Stimulated activated effector memory CD8-positive, alpha-beta T cell treated with anti-CD3 and anti-CD28 coated beads, Interleukin-12 subunit alpha, Interleukin-12 subunit beta, amount 100 ng/mL, for 72 hours (primary cell): ENCODE results near the gene PLPP4.

ENCODE experiments used
- ATAC-seq: fragments of 150-1000 bp; cut with Tn5 transposase; 2 replicates; pipeline ENCODE4 v1.10.0; 2021
- DNase-seq, 2 donors: peaks; one replicate each; pipeline ENCODE4 v3.0.0; 2021 to 2022; ENCODE audit warnings: low spot score in 2 of 2
- H3K27ac Mint-ChIP-seq: one replicate; pipeline ENCODE4 v1.8.0; 2022; ENCODE audit warnings: mild to moderate bottlenecking, mixed read lengths
- H3K36me3 Mint-ChIP-seq: one replicate; pipeline ENCODE4 v1.8.0; 2022; ENCODE audit warnings: mild to moderate bottlenecking, mixed read lengths
- H3K4me1 Mint-ChIP-seq: one replicate; pipeline ENCODE4 v1.8.0; 2022; ENCODE audit warnings: mixed read lengths
- H3K4me3 Mint-ChIP-seq: one replicate; pipeline ENCODE4 v1.8.0; 2022; ENCODE audit warnings: mild to moderate bottlenecking, mixed read lengths
- H3K9me3 Mint-ChIP-seq: one replicate; pipeline ENCODE4 v1.8.0; 2022; ENCODE audit warnings: mixed read lengths

PLPP4 gene

GRCh38 chr10:120607710-120608703 lies 151.0 kb downstream of the PLPP4 start:
- Mint-ChIP-seq H3K4me1 (no peaks in the 10 kb centered on the region), H3K9me3 (peaks cover 3% of the 10 kb centered on the region), H3K27ac (no peak overlapping the region), H3K36me3 (no peaks in the 10 kb centered on the region), H3K4me3 (no peak overlapping the region)
- no peak for ATAC-seq
- no peak for DNase-seq

GRCh38 chr10:120609006-120609405 lies 152.0 kb downstream of the PLPP4 start:
- Mint-ChIP-seq H3K36me3 (no peaks in the 10 kb centered on the region), H3K4me1 (no peaks in the 10 kb centered on the region), H3K4me3 (no peak overlapping the region), H3K9me3 (peaks cover 3% of the 10 kb centered on the region), H3K27ac (no peak overlapping the region)
- no peak for ATAC-seq
- no peak for DNase-seq

DNA sequence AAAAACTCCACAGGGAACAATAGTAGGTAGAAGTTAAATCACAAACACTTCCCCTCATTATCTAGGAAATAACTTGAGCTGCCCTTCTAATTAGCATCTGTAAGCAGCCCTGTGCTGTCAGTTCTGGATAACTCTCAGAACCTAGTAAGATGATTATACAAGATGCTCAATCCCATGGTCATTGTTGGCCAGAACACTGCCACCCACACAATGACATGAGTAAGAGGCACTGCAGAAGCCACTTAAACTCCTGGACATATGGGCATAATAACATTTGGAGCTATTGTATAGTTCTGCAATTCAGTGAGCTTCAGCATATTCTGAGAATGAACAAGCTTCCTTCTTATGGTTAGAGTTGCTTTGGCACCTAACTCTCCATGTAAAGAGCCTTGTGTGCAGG lies 153.8 kb downstream of the PLPP4 start:
- Mint-ChIP-seq H3K36me3 (no peaks in the 10 kb centered on the region), H3K4me1 (no peaks in the 10 kb centered on the region), H3K4me3 (no peak overlapping the region), H3K27ac (no peak overlapping the region), H3K9me3 (peaks cover 3% of the 10 kb centered on the region)
- DNase-seq (no peak), ATAC-seq (no peak)

DNA sequence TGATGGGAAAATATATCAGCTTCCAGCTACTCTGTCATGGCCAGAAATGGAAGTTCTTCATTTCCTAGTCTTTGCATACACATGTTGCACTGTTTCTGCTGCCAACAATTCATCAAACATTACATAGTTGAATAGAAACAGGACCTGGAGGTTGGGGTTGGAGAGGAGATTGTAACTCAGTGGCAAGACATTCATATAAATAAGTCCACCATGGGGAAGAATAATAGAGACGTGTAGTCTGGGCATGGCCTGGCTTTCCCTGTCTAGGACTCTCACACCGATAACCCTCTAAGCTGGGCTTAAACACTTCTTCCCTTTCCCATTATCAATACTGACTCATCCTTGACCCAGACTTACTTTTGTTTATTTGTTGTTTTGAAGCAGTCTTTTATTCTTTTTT lies 155.7 kb downstream of the PLPP4 start:
- H3K27ac Mint-ChIP-seq: no peak overlapping the region
- DNase-seq (no peak), ATAC-seq (no peak)
- no peaks in the 10 kb centered on the region for H3K4me1 Mint-ChIP-seq
- peaks cover 11% of the 10 kb centered on the region for H3K9me3 Mint-ChIP-seq
- H3K4me3 Mint-ChIP-seq: no peak overlapping the region
- H3K36me3 Mint-ChIP-seq: no peaks in the 10 kb centered on the region

DNA sequence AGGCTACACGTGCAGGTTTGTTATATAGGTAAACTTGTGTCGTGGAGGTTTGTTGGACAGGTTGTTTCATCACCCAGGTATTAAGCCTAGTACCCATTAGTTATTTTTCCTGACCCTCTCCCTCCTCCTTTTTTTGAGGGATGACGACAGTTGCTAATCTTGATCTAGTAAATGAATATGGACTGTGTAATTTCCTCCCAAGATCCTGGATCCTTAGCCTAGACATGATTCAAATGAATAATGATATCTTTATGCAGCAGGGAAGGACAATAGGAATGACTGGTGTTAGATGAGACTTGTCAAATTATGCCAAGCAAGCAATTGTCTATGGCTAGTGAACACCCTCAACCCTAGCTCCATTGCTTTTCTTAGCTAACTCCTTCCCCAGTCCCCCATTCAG lies 156.2 kb downstream of the PLPP4 start:
- Mint-ChIP-seq H3K27ac (no peak overlapping the region), H3K4me1 (no peaks in the 10 kb centered on the region), H3K4me3 (no peak overlapping the region), H3K36me3 (no peaks in the 10 kb centered on the region), H3K9me3 (peaks cover 12% of the 10 kb centered on the region)
- no peak for ATAC-seq
- no peak for DNase-seq

- ATAC-seq: no peak
- H3K27ac Mint-ChIP-seq: no peak overlapping the region
- no peaks in the 10 kb centered on the region for H3K36me3 Mint-ChIP-seq
- no peaks in the 10 kb centered on the region for H3K4me1 Mint-ChIP-seq
- DNase-seq: no peak
- no peak overlapping the region for H3K4me3 Mint-ChIP-seq
- H3K9me3 Mint-ChIP-seq: peaks cover 12% of the 10 kb centered on the region
These were observed 157.7 kb downstream of the PLPP4 start for GRCh38 chr10:120614680-120615079.

- no peaks in the 10 kb centered on the region for H3K36me3 Mint-ChIP-seq
- no peak for ATAC-seq
- H3K9me3 Mint-ChIP-seq: peaks cover 12% of the 10 kb centered on the region
- DNase-seq: no peak
- no peak overlapping the region for H3K27ac Mint-ChIP-seq
- no peak overlapping the region for H3K4me3 Mint-ChIP-seq
- no peaks in the 10 kb centered on the region for H3K4me1 Mint-ChIP-seq
These were observed 159.4 kb downstream of the PLPP4 start for GRCh38 chr10:120616311-120616911.

DNA sequence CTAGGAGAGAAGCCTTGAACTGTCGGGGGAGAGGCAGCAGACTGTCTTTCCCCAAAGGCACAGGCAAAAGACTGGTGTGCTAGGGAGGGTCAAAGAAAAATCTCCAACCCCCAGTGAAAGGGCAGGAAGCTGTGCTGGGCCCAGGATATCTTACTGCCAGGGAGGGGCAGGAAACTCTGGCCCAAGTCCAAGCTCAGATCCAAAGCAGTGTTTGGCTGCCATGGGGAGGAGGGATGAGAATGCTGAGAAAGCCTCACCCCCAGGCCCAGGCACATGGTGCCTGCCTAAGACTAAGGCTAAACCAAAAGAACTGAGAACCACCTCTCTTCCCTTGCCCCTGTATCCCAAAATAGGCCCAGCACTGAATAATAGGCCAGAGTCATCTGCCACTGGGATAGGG lies 171.2 kb downstream of the PLPP4 start:
- Mint-ChIP-seq H3K27ac (no peak overlapping the region), H3K4me1 (no peaks in the 10 kb centered on the region), H3K9me3 (peaks cover 6% of the 10 kb centered on the region), H3K4me3 (no peak overlapping the region), H3K36me3 (no peaks in the 10 kb centered on the region)
- DNase-seq (no peak), ATAC-seq (no peak)

- Mint-ChIP-seq H3K4me3 (no peak overlapping the region), H3K4me1 (no peaks in the 10 kb centered on the region), H3K27ac (no peak overlapping the region), H3K36me3 (no peaks in the 10 kb centered on the region), H3K9me3 (peaks cover 6% of the 10 kb centered on the region)
- ATAC-seq (no peak), DNase-seq (no peak)
These were observed 173.2 kb downstream of the PLPP4 start for GRCh38 chr10:120630266-120630665.

DNA sequence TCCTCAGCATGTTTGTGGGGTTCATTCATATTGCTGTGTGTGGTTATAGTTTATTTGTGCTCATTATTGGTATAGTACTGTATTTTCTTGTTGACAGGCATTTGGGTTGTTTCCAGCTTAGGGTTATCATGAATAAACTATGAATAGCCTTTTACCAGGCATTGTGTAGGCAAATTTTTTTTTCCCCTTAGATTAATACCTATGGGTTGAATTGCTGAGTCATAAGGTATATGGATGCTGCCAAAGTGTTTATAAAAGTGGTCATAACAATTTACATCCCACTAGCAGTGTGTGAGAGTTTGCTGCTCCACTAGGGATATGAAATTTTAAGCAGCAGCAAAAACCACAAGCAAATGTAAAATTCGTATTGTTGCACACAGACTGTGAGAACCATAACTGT lies 175.0 kb downstream of the PLPP4 start:
- Mint-ChIP-seq H3K4me3 (no peak overlapping the region), H3K36me3 (no peaks in the 10 kb centered on the region), H3K4me1 (no peaks in the 10 kb centered on the region), H3K27ac (no peak overlapping the region), H3K9me3 (peaks cover 10% of the 10 kb centered on the region)
- ATAC-seq: no peak
- DNase-seq: no peak

- Mint-ChIP-seq H3K4me3 (no peak overlapping the region), H3K4me1 (no peaks in the 10 kb centered on the region), H3K36me3 (no peaks in the 10 kb centered on the region), H3K9me3 (peaks cover 10% of the 10 kb centered on the region), H3K27ac (no peak overlapping the region)
- ATAC-seq (no peak), DNase-seq (no peak)
These were observed 175.9 kb downstream of the PLPP4 start for GRCh38 chr10:120632942-120633341.

GRCh38 chr10:120634659-120635058 lies 177.6 kb downstream of the PLPP4 start:
- Mint-ChIP-seq H3K36me3 (no peaks in the 10 kb centered on the region), H3K4me1 (no peaks in the 10 kb centered on the region), H3K4me3 (no peak overlapping the region), H3K27ac (no peak overlapping the region), H3K9me3 (peaks cover 6% of the 10 kb centered on the region)
- no peak for ATAC-seq
- DNase-seq: no peak
